Measurements from ENCODE around the gene MEIOC.
"Not testable (repeated sequence)": the region's sequence is repeated elsewhere in the genome, so short reads cannot be mapped to it uniquely, and the experiment has no call there.

Gene MEIOC

DNA sequence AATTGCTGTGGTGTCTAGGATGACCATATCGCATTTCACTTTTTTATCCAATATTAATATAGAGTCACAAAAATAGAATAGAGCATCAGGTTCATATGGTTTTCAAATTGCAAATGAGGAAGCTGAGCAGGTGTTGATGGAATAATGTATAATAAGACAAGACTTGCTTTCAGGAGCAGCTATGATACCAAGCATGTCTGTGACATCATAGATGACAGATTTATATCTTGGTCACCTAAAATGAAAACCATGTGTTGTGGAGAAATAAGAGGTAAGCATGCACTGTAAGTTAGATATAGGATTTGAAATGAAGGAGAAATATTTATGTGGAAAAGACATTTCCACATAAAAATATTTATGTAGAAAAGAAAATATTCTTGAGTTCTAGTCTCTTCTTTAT, 8.6 kb downstream of the MEIOC start:
- TF ChIP-seq, protein P1, sequence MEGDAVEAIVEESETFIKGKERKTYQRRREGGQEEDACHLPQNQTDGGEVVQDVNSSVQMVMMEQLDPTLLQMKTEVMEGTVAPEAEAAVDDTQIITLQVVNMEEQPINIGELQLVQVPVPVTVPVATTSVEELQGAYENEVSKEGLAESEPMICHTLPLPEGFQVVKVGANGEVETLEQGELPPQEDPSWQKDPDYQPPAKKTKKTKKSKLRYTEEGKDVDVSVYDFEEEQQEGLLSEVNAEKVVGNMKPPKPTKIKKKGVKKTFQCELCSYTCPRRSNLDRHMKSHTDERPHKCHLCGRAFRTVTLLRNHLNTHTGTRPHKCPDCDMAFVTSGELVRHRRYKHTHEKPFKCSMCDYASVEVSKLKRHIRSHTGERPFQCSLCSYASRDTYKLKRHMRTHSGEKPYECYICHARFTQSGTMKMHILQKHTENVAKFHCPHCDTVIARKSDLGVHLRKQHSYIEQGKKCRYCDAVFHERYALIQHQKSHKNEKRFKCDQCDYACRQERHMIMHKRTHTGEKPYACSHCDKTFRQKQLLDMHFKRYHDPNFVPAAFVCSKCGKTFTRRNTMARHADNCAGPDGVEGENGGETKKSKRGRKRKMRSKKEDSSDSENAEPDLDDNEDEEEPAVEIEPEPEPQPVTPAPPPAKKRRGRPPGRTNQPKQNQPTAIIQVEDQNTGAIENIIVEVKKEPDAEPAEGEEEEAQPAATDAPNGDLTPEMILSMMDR (IDR thresholded peaks at IDR 0.05; ENCODE audit: low read length, missing control alignments): no peak
- no peak for DNase-seq (ENCODE audit: low read depth)
- H3K4me3 ChIP-seq (replicated peaks; ENCODE audit: low read depth, low read length): no peak overlapping the region

DNA sequence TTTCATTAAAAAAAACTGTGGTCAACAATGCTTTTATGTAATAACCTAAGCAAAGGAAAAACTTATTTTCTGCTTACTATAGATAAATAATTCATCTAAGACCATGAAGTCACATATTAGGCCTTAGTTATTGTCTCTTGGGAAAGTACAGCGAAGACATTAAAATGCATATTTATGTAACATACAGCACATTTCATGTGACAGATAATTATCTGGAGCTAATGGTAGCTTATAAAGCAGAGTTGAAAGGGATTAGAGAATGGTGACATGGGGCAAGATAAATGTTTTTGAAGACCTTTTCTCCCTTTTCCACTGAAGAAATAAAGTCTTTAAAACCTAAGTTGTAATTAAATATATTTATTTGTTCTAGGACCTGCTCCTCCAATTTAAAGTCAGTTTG, 9.7 kb downstream of the MEIOC start:
- TF ChIP-seq, protein P1 (IDR thresholded peaks at IDR 0.05; ENCODE audit: low read length, missing control alignments): no peak
- no peak overlapping the region for H3K4me3 ChIP-seq (replicated peaks; ENCODE audit: low read depth, low read length)
- no peak for DNase-seq (ENCODE audit: low read depth)

DNA sequence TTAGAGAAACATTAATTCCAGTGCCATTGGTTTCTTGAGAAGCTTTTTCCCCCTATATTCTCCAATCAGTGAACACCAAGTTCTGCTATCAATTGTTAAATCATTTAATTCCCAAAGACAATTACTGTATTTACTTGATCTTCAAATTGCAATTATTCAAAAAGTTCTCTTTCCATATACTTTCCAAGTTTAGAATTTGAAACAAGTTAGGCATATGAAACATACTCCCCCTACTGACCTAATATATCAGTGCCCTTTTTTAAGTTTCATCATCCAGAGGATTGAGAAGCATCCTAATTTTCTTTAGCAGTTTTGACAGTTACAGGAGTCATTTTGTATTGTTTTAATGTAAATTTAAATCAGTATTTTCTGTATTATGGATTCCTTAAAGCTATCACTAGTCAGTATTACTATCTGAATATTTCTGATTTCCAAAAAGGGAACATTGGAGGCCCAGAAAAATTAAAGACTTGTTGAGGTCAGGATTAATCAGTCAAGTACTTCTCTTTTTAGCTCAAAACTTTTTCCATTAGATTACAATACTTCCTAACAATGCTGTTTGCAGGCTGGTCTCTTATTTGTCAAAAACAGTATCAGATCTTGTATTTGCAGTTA, 16.3 kb downstream of the MEIOC start:
- no peak overlapping the region for H3K4me3 ChIP-seq (replicated peaks; ENCODE audit: low read depth, low read length)
- TF ChIP-seq, protein P1 (IDR thresholded peaks at IDR 0.05; ENCODE audit: low read length, missing control alignments): peak; percentile 74
- peak; percentile 52 for DNase-seq (ENCODE audit: low read depth)

DNA sequence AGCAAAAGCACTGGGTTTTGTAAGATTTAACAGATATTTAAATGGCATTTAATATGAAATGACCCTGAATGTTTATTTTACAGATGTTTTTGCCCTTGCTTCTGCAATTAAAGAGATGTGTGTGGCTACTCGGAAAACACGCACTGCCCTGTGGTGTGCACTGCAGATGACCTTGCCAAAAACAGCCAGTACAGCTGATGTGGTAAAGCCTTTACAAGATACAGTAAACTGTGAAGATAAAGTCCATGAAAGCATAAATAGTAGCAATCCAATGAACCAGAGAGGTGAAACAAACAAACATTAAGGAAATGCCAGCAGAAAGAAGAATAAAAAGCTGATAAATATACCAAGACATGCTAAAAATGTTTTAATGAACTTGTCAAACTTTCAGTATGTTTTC, 17.6 kb downstream of the MEIOC start:
- TF ChIP-seq, protein P1 (IDR thresholded peaks at IDR 0.05; ENCODE audit: low read length, missing control alignments): no peak
- DNase-seq (ENCODE audit: low read depth): no peak
- H3K4me3 ChIP-seq (replicated peaks; ENCODE audit: low read depth, low read length): no peak overlapping the region

DNA sequence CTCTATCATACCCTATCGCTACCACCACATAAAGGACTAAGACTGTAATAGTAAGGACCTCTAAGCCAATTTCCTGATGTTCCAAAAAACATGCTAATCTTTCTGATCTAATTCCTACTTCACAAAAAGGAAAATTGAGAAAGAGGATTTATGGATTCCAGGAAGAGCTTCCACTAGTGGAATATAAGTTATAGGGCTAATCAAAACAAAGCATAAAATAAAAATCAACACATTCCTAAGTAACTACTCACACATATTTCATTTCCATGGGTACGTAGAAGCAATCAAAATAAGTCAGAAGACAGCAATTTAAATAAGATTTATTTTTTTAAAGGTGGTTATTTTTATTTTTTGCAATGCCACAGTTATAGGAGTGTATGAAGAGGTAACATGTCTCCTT, 20.9 kb downstream of the MEIOC start:
- H3K4me3 ChIP-seq (replicated peaks; ENCODE audit: low read depth, low read length): no peak overlapping the region
- TF ChIP-seq, protein P1 (IDR thresholded peaks at IDR 0.05; ENCODE audit: low read length, missing control alignments): no peak
- DNase-seq (ENCODE audit: low read depth): peak; percentile 41

DNA sequence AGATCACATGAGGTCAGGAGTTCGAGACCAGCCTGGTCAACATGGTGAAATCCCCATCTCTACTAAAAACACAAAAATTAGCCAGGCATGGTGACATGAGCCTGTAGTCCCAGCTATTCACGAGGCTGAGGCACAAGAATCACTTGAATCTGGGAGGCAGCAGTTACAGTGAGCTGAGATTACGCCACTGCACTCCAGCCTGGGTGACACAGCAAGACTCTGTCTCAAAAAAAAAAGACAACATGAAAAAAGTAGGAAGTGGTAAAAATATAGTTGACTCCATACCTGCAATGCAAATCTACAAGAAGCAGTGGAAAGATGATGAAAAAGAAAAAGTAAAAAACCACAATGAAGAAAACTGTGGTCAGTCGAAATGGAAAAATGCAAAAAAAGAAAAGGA, 27.0 kb downstream of the MEIOC start:
- H3K4me3 ChIP-seq (replicated peaks; ENCODE audit: low read depth, low read length); DNase-seq (ENCODE audit: low read depth): not testable (repeated sequence)

DNA sequence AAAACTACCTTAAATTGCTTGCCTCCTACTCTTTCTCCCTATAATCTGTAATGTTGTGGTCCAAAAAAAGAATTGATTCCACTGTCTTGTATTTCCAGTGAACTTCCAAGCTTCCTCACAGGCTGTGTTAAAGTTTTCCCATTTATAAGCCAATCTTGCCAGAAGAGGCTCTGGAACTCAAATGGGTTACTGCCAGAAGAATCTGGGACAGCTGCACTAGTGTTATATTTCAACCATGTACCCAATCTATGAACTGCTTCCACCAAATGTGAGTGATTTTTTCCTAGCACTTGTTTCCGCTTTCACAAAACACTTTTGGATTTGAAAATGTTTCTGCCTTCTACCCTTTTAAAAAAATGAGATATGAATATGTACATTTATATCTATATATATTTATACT, 31.5 kb downstream of the MEIOC start:
- TF ChIP-seq, protein P1 (IDR thresholded peaks at IDR 0.05; ENCODE audit: low read length, missing control alignments): no peak
- no peak for DNase-seq (ENCODE audit: low read depth)
- no peak overlapping the region for H3K4me3 ChIP-seq (replicated peaks; ENCODE audit: low read depth, low read length)

All from fibroblast of pulmonary artery (primary cell).